Upper lobe of right lung (tissue), 1 donor: Measurements from ENCODE around the gene SPRING1. TPM values are rescaled to one million over a fixed set of nuclear protein-coding genes. Genes with fewer than 3 reads are reported as not detected.
"Not testable (repeated sequence)": the region's sequence is repeated elsewhere in the genome, so short reads cannot be mapped to it uniquely, and the experiment has no call there.

Source experiments
- ATAC-seq: fragments of 200-7000 bp; cut with Tn5 transposase; one replicate; pipeline ENCODE4 v1.9.1; 2020; ENCODE audit warnings: mild to moderate bottlenecking, moderate library complexity
- DNase-seq: peaks from one replicate; pipeline ENCODE4 v3.0.0-alpha.2; 2020
- H3K27ac ChIP-seq: fragments of 200-600 bp; one replicate; pipeline ENCODE4 v1.8.0; 2022
- H3K27me3 ChIP-seq: fragments of 200-600 bp; one replicate; pipeline ENCODE4 v1.8.0; 2022; ENCODE audit warnings: mild to moderate bottlenecking
- H3K36me3 ChIP-seq: fragments of 200-600 bp; one replicate; pipeline ENCODE4 v1.8.0; 2022
- H3K4me1 ChIP-seq: fragments of 200-600 bp; one replicate; pipeline ENCODE4 v1.8.0; 2022
- H3K4me3 ChIP-seq: fragments of 200-600 bp; one replicate; pipeline ENCODE4 v1.8.0; 2022; ENCODE audit warnings: mild to moderate bottlenecking
- H3K9me3 ChIP-seq: fragments of 200-600 bp; one replicate; pipeline ENCODE4 v1.8.0; 2022
- intact Hi-C: fragments of 100-400 bp; cut with DNase I; formaldehyde crosslinking; loops from one replicate; pipeline ENCODE4 v1.11.0; 2022
- total RNA-seq: library from RNA; stranded (reverse); fragmentation: NEBNext Ultra II Directional; extraction: Animal tissue kit (Norgen Biotek cat#: 25700); gene quantifications from one replicate; pipeline ENCODE4 v1.2.1, GENCODE V29; 2021
- TF ChIP-seq, protein P1 (sequence below): fragments of 200-600 bp; IDR thresholded peaks from one replicate; pipeline ENCODE4 v1.8.0; 2022; ENCODE audit warnings: antibody characterized with exemption
- donor health status: DM: no; HTN: yes; CAD: no; lungs with severe emphysema.

Gene SPRING1
- total RNA-seq, 1 donor from 2014 or later: 126 TPM

DNA sequence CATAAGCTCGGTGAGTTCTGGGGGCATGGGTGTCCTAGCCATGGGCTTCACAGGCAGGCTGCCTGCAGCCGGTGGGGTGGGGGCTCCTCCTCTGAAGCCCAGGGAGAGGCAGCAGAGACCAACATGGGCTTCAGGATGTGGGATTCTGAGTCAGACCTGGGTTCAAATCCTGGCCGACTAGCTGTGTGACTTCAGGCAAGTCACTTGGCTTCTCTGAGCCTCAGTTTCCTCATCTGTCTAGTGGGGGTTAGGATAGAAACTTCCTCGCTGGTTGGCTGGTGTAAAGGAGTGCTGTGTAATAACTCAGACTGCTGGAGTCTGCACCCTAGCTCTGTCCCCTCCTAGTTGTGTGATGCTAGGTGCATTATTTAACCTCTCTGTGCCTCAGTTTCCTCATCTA lies 12.4 kb upstream of the SPRING1 start:
- DNase-seq (no peak), ATAC-seq (no peak)
- no peaks in the 10 kb centered on the region for H3K9me3 ChIP-seq
- H3K27ac ChIP-seq: no peak overlapping the region
- H3K27me3 ChIP-seq: no peaks in the 10 kb centered on the region
- intact Hi-C loops: no loop called here
- TF ChIP-seq, protein P1, sequence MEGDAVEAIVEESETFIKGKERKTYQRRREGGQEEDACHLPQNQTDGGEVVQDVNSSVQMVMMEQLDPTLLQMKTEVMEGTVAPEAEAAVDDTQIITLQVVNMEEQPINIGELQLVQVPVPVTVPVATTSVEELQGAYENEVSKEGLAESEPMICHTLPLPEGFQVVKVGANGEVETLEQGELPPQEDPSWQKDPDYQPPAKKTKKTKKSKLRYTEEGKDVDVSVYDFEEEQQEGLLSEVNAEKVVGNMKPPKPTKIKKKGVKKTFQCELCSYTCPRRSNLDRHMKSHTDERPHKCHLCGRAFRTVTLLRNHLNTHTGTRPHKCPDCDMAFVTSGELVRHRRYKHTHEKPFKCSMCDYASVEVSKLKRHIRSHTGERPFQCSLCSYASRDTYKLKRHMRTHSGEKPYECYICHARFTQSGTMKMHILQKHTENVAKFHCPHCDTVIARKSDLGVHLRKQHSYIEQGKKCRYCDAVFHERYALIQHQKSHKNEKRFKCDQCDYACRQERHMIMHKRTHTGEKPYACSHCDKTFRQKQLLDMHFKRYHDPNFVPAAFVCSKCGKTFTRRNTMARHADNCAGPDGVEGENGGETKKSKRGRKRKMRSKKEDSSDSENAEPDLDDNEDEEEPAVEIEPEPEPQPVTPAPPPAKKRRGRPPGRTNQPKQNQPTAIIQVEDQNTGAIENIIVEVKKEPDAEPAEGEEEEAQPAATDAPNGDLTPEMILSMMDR: no peak
- H3K4me1 ChIP-seq: no peaks in the 10 kb centered on the region
- no peak overlapping the region for H3K4me3 ChIP-seq
- no peaks in the 10 kb centered on the region for H3K36me3 ChIP-seq

DNA sequence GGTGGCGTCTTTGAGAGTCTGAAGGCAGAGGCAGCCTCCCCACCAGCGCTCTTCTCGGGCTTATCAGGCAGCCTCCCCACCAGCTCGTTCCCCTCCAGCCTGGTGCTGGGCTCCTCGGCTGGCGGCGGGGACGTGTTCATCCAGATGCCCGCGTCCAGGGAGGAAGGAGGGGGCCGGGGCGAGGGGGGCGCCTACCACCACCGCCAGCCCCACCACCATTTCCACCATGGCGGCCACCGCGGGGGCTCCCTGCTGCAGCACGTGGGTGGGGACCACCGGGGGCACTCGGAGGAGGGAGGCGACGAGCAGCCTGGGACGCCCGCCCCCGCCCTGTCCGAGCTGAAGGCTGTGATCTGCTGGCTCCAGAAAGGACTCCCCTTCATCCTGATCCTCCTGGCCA lies 12.0 kb upstream of the SPRING1 start:
- DNase-seq (no peak), ATAC-seq (no peak)
- Histone ChIP-seq H3K4me3 (no peak overlapping the region), H3K9me3 (no peaks in the 10 kb centered on the region), H3K4me1 (no peaks in the 10 kb centered on the region), H3K27me3 (no peaks in the 10 kb centered on the region), H3K27ac (no peak overlapping the region), H3K36me3 (no peaks in the 10 kb centered on the region)
- intact Hi-C loops: no loop called here
- TF ChIP-seq, protein P1: no peak

DNA sequence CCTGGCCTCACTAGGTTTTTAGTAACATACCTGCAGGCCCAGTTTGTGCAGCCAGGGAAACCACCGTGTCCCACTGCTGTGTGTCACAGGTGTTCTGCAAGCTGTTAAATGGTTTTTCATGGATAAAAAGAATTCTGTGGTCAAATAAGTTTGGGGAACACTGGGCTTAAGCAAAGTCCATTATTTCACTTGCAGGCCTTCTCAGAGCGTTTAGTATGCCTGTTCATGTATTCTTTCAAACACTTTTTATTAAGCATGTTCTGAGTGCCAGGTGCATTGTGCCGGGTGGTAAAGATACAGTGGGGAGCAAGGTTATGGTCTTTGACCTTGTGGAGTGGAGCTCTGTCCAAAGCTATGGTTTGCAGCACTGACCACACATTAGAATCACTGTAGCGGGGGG lies 7.7 kb upstream of the SPRING1 start:
- no peak for DNase-seq

DNA sequence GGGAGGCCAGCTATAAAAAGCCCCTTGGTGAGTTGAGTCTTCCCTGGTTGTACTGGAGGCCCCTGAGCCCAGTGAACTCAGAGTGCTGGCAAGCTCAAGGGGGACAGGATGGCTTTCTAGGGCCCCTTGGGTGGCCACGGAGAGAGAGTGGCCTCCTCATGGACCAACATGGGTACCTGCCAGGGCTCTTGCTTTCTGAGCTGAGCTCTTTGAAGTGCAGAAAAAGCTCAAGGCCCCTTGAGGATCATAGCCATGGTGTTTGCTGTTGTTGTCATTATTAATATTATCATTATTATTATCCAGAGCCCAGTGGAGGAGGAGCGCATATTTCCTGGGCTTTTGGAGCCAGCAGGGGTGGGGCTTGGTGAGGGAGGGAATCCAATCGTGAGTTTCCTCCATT lies 6.9 kb upstream of the SPRING1 start:
- Histone ChIP-seq H3K4me1 (no peaks in the 10 kb centered on the region), H3K27ac (no peak overlapping the region), H3K4me3 (no peak overlapping the region), H3K36me3 (no peaks in the 10 kb centered on the region), H3K9me3 (no peaks in the 10 kb centered on the region), H3K27me3 (no peaks in the 10 kb centered on the region)
- no peak for DNase-seq
- intact Hi-C loops: no loop called here
- TF ChIP-seq, protein P1: no peak
- ATAC-seq: no peak

More for the DNA sequence above, 7.7 kb upstream of the SPRING1 start:
- no peak for ATAC-seq
- TF ChIP-seq, protein P1: no peak
- intact Hi-C loops: no loop called here
- H3K27ac ChIP-seq: no peak overlapping the region
- no peak overlapping the region for H3K4me3 ChIP-seq
- no peaks in the 10 kb centered on the region for H3K4me1 ChIP-seq
- H3K27me3 ChIP-seq: no peaks in the 10 kb centered on the region
- no peaks in the 10 kb centered on the region for H3K36me3 ChIP-seq
- H3K9me3 ChIP-seq: no peaks in the 10 kb centered on the region

DNA sequence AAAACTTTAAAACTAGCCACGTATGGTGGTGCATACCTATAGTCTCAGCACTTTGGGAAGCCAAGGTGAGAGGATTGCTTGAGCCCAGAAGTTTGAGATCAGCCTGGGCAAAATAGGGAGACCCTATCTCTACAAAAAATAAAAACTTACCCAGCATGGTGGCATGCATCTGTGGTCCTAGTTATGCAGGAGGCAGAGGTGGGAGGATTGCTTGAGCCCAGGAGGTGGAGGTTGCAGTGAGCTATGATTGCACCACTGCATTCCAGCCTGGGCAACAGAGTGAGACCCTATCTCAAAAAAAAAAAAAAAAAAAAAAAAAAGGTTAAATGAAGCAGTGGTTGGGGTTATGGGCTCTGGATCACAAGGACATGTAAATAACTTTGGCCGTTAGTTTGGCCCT lies 4.9 kb upstream of the SPRING1 start:
- H3K27me3 ChIP-seq, ATAC-seq, DNase-seq, H3K36me3 ChIP-seq, intact Hi-C loops, H3K4me3 ChIP-seq, H3K27ac ChIP-seq, H3K9me3 ChIP-seq, H3K4me1 ChIP-seq: not testable (repeated sequence)

DNA sequence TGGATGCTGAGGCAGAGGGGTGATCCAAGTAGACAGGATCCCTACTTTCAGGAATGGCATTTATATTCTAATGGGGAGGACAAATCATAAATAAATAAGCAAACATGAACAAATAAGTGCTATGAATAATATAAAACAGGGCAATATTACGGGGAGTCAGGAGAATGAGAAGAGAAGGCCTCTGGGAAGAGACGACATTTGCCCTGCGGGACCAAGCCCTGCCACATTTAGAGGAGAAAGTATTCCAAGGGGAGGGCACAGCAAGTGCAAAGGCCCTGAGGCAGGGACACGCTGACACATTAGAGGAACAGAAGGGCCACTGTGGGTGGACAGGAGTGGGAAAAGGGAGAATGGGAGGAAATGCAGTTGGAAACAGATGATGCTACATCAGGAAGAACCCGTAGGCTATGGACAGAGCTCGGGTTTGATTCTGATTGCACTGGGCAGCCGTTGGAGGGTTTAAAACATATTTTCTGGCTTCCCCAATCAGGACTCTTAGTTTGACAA lies 1.6 kb upstream of the SPRING1 start:
- no peak overlapping the region for H3K4me3 ChIP-seq
- ATAC-seq: no peak
- H3K9me3 ChIP-seq: no peaks in the 10 kb centered on the region
- intact Hi-C loops: no loop called here
- no peak for DNase-seq
- H3K27ac ChIP-seq: no peak overlapping the region
- H3K4me1 ChIP-seq: peaks cover 13% of the 10 kb centered on the region
- TF ChIP-seq, protein P1: no peak
- H3K27me3 ChIP-seq: no peaks in the 10 kb centered on the region
- H3K36me3 ChIP-seq: peaks cover 8% of the 10 kb centered on the region
